SU-DHL-6 (cell line): ENCODE results near the gene SEMA3G.

Experiments used
- H2AFZ ChIP-seq: fragments of 200-600 bp; sonication (generic); 2 replicates; pipeline ENCODE4 v1.6.1; 2014; ENCODE audit warnings: low read depth, mild to moderate bottlenecking, moderate library complexity, mixed read lengths, antibody characterized with exemption, low read length; ENCODE audit not compliant: severe bottlenecking
- H3F3A ChIP-seq: fragments of 200-600 bp; shearing (Covaris generic); 2 replicates; pipeline ENCODE4 v1.6.0; 2016; ENCODE audit warnings: antibody characterized with exemption, mild to moderate bottlenecking; ENCODE audit not compliant: insufficient read depth
- H3K27ac ChIP-seq: fragments of 200-600 bp; sonication (generic); 2 replicates; pipeline ENCODE4 v1.5.1; 2016; ENCODE audit warnings: low read depth, mild to moderate bottlenecking, low read length, moderate library complexity, mixed read lengths
- H3K27me3 ChIP-seq: fragments of 200-600 bp; sonication (generic), shearing (Covaris generic); 2 replicates; pipeline ENCODE4 v1.6.0; 2014; ENCODE audit warnings: mild to moderate bottlenecking, low read length
- H3K36me3 ChIP-seq: fragments of 200-600 bp; sonication (generic); 2 replicates; pipeline ENCODE4 v1.6.1; 2014; ENCODE audit warnings: mild to moderate bottlenecking, low read length, mixed read lengths
- H3K4me2 ChIP-seq: fragments of 300-600, 200-600 bp; shearing (Covaris generic), sonication (generic); 2 replicates; pipeline ENCODE4 v1.6.0; 2014; ENCODE audit warnings: low read length, low read depth, mild to moderate bottlenecking; ENCODE audit not compliant: poor library complexity, severe bottlenecking
- H3K4me3 ChIP-seq: fragments of 200-600 bp; sonication (generic); 2 replicates; pipeline ENCODE4 v1.5.1; 2014; ENCODE audit warnings: antibody characterized with exemption, low read length, mild to moderate bottlenecking, mixed read lengths; ENCODE audit not compliant: insufficient read depth, poor library complexity, severe bottlenecking
- H3K79me2 ChIP-seq: fragments of 200-600 bp; sonication (generic); 2 replicates; pipeline ENCODE4 v1.6.1; 2014; ENCODE audit warnings: mild to moderate bottlenecking, low read length, moderate library complexity; ENCODE audit not compliant: insufficient read depth
- H3K9ac ChIP-seq: fragments of 200-600 bp; sonication (generic); 2 replicates; pipeline ENCODE4 v1.7.0; 2014; ENCODE audit warnings: mild to moderate bottlenecking, low read length
- H3K9me2 ChIP-seq: fragments of 200-600 bp; sonication (generic); replicated peaks from 2 replicates; pipeline ENCODE4 v1.6.1; 2014; ENCODE audit warnings: low read length; ENCODE audit not compliant: insufficient read depth
- H3K9me3 ChIP-seq: fragments of 200-600 bp; sonication (generic); 2 replicates; pipeline ENCODE4 v1.6.1; 2014; ENCODE audit warnings: low read length, mixed read lengths; ENCODE audit not compliant: insufficient read depth
- H4K20me1 ChIP-seq: fragments of 200-600 bp; sonication (generic); 2 replicates; pipeline ENCODE4 v1.6.1; 2014; ENCODE audit warnings: low read depth, mild to moderate bottlenecking, antibody characterized with exemption, low read length, moderate library complexity, mixed read lengths
- CTCF ChIP-seq: fragments of 200-600 bp; sonication (generic); IDR thresholded peaks from one replicate; pipeline ENCODE4 v1.5.1; 2017; ENCODE audit warnings: antibody characterized with exemption, mild to moderate bottlenecking, low read length, moderate library complexity; ENCODE audit not compliant: insufficient read depth, poor library complexity, severe bottlenecking
- EZH2phosphoT487 ChIP-seq: fragments of 200-600 bp; sonication (generic), shearing (Covaris generic); conservative IDR thresholded peaks from 2 replicates; pipeline ENCODE4 v1.6.1; 2018; ENCODE audit warnings: mild to moderate bottlenecking, antibody characterized with exemption, low read length, moderate library complexity, mixed read lengths

SEMA3G gene

GRCh38 chr3:52400275-52400793, 44.6 kb downstream of the SEMA3G start:
- Histone ChIP-seq H3K27me3 (no peaks in the 10 kb centered on the region), H2AFZ (no peak overlapping the region), H3K79me2 (no peaks in the 10 kb centered on the region), H3K9me3 (no peaks in the 10 kb centered on the region), H3K9me2 (no peaks in the 10 kb centered on the region), H3K9ac (no peak overlapping the region), H3K4me2 (no peak overlapping the region), H3K36me3 (no peaks in the 10 kb centered on the region), H3F3A (no peaks in the 10 kb centered on the region), H3K27ac (no peak overlapping the region), H3K4me3 (no peak overlapping the region), H4K20me1 (no peaks in the 10 kb centered on the region)
- TF ChIP-seq CTCF (no peak), EZH2phosphoT487 (no peak)

GRCh38 chr3:52399593-52399992, 45.3 kb downstream of the SEMA3G start:
- Histone ChIP-seq H3K27me3 (no peaks in the 10 kb centered on the region), H3K9me2 (no peaks in the 10 kb centered on the region), H3K27ac (no peak overlapping the region), H3K4me2 (no peak overlapping the region), H3K9ac (no peak overlapping the region), H3K4me3 (no peak overlapping the region), H3K9me3 (no peaks in the 10 kb centered on the region), H2AFZ (no peak overlapping the region), H3F3A (no peaks in the 10 kb centered on the region), H4K20me1 (no peaks in the 10 kb centered on the region), H3K79me2 (no peaks in the 10 kb centered on the region), H3K36me3 (no peaks in the 10 kb centered on the region)
- TF ChIP-seq CTCF, result no peak
- no peak for TF ChIP-seq EZH2phosphoT487

GRCh38 chr3:52399131-52399530, 45.8 kb downstream of the SEMA3G start:
- Histone ChIP-seq H3K27me3 (no peaks in the 10 kb centered on the region), H3F3A (no peaks in the 10 kb centered on the region), H4K20me1 (no peaks in the 10 kb centered on the region), H3K9me3 (no peaks in the 10 kb centered on the region), H3K4me3 (no peak overlapping the region), H2AFZ (no peak overlapping the region), H3K27ac (no peak overlapping the region), H3K4me2 (no peak overlapping the region), H3K9me2 (no peaks in the 10 kb centered on the region), H3K36me3 (no peaks in the 10 kb centered on the region), H3K79me2 (no peaks in the 10 kb centered on the region), H3K9ac (no peak overlapping the region)
- TF ChIP-seq EZH2phosphoT487, result no peak
- TF ChIP-seq CTCF, result no peak
